Body of pancreas (tissue), 4 donors: ENCODE measurements around the gene TST. TPM values are rescaled to one million over a fixed set of nuclear protein-coding genes. Genes with fewer than 3 reads are reported as not detected.

Experiments
- ATAC-seq: fragments of 150-250 bp; one replicate; pipeline ENCODE4 v1.9.1; 2016
- DNase-seq, 4 donors: peaks; one replicate each; pipeline ENCODE4 v3.0.0-alpha.2; 2019
- H3K27ac ChIP-seq, 4 donors: fragments of 200-600 bp; sonication (generic); 1 replicate in 3 of 4; 2 replicates in 1 of 4; pipeline versions ENCODE4 v1.5.1 to v1.6.1; 2016 to 2019; ENCODE audit warnings: mild to moderate bottlenecking in 1 of 4, mixed read lengths in 1 of 4, moderate library complexity in 1 of 4
- H3K27me3 ChIP-seq, 2 donors: fragments of 200-600 bp; sonication (generic); one replicate each; pipeline ENCODE4 v1.6.0; 2016; ENCODE audit warnings: mild to moderate bottlenecking in 1 of 2
- H3K36me3 ChIP-seq, 2 donors: fragments of 200-600 bp; sonication (generic); replicated peaks in 1 of 2; 2 replicates each; pipeline ENCODE4 v1.5.1; 2016; ENCODE audit warnings: low read depth in 2 of 2; ENCODE audit not compliant: insufficient read depth in 1 of 2
- H3K4me1 ChIP-seq: fragments of 200-600 bp; sonication (generic); one replicate; pipeline ENCODE4 v1.6.0; 2016
- H3K4me3 ChIP-seq, 2 donors: fragments of 200-600 bp; sonication (generic); 1 replicate in 1 of 2; 2 replicates in 1 of 2; pipeline ENCODE4 v1.5.1; 2016 to 2019
- H3K9me3 ChIP-seq, 3 donors: fragments of 200-600 bp; sonication (generic); 1 replicate in 2 of 3; 2 replicates in 1 of 3; pipeline ENCODE4 v1.5.1; 2016
- POLR2A ChIP-seq, 3 donors: fragments of 450-650 bp; IDR thresholded peaks; one replicate each; pipeline ENCODE4 v1.6.1; 2016; ENCODE audit warnings: antibody characterized with exemption in 3 of 3, mild to moderate bottlenecking in 2 of 3
- WGBS, 2 donors: methylation state at CpG; one replicate each; pipeline ENCODE4 v1.1.5; 2017; 5-methylcytosine and 5-hydroxymethylcytosine counted together
- intact Hi-C: fragments of 100-400 bp; cut with DNase I; formaldehyde crosslinking; loops from one replicate; pipeline ENCODE4 v1.15.1; 2023
- total RNA-seq, 2 donors: library from RNA; depleted of rRNA; stranded (reverse); fragments of >200 nt; gene quantifications; one replicate each; pipeline ENCODE4 v1.1.0, GENCODE V29; 2016
- TF ChIP-seq, protein P1 (sequence below), 7 experiments: fragments of 450-650 bp in 4 of 7; fragments of 200-600 bp in 3 of 7; sonication (generic) in 3 of 7; IDR thresholded peaks; one replicate each; pipeline ENCODE4 v1.5.1; 2016 to 2019; ENCODE audit warnings: antibody characterized with exemption in 7 of 7

Gene TST
- total RNA-seq, 2 donors from 2014 or later = 73.8 to 91.1 TPM

DNA sequence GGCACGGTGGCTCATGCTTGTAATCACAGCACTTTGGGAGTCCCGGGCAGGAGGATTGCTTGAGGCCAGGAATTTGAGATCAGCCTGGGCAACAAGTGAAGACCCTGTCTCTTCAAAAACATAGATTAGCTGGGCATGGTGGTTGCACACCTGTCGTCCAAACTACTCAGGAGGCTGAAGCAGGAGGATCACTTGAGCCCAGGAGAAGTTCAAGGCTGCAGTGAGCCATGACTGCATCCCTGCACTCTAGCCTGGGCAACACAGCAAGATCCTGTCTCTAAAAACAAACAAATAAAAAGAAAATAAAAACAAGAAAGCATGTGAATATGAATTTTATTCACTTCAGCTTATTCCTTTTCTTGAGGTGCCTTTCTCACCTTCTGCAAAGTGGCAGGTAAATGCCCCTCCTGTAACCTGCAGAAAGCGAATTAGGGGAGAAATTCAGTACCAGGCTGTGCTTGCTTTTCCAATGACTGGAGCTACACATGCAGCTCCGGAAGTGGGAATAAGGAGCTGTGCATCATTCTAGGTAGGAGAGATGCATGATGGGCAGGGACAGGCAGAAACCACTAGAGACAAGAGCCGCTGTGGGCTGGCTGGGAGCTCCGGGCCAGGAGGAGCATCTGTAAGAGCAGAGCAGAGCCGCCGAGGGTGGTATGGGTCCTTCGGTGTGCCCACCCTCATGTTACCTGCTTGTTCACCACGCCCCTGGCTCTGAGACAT, 17.6 kb upstream of the TST start:
- H3K4me1 ChIP-seq = peaks cover 30% of the 10 kb centered on the region

DNA sequence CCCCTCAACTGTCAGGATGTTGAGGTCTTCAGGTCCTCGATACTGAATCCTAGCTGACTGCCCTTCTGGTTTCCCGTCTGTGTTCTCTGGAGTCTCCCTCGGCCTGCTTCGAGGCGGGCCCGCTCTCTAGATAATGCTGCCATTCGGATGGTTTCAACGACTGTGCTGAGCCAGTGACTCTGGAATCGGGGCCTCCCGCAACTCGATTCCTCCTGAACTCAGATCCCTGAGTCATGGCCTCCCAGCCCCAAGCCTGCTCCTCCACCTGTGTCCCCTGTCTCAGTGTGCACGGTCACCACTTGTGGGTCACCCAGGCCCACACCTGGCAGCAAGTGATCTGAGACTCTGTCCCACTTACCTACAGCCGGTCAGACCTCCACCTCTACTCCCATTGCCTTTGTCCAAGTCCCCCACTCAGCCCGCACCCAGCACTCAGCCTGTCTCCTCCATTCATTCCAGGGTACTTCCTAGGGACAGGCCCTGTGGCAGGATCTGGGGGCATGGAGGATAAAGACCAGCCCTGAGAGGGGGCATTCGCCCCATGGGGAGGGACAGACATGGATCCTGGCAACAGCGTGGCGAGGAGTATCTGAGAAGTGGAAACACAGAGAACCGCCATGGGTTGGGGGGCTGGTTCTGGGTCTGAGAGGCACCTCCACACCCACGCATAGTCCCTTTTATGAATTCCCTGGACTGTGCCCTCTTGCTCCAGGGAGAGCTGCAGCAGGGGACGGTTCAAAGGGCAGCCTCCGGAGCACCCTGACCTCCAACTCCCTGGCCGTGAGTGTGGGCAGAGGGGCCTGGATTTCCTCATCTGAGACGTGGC, 14.6 kb upstream of the TST start:
- Histone ChIP-seq H3K9me3 (no peaks in the 10 kb centered on the region), H3K36me3 (peaks cover 0 to 6% of the 10 kb centered on the region in 2 donors), H3K4me3 (no peak overlapping the region), H3K27me3 (no peaks in the 10 kb centered on the region), H3K4me1 (peaks cover 41% of the 10 kb centered on the region), H3K27ac (peak overlapping the region in 3 of 4 donors; percentile 82 to 94 (median 94))
- TF ChIP-seq, protein P1, sequence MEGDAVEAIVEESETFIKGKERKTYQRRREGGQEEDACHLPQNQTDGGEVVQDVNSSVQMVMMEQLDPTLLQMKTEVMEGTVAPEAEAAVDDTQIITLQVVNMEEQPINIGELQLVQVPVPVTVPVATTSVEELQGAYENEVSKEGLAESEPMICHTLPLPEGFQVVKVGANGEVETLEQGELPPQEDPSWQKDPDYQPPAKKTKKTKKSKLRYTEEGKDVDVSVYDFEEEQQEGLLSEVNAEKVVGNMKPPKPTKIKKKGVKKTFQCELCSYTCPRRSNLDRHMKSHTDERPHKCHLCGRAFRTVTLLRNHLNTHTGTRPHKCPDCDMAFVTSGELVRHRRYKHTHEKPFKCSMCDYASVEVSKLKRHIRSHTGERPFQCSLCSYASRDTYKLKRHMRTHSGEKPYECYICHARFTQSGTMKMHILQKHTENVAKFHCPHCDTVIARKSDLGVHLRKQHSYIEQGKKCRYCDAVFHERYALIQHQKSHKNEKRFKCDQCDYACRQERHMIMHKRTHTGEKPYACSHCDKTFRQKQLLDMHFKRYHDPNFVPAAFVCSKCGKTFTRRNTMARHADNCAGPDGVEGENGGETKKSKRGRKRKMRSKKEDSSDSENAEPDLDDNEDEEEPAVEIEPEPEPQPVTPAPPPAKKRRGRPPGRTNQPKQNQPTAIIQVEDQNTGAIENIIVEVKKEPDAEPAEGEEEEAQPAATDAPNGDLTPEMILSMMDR (IDR thresholded peaks at IDR 0.05) = no peak
- TF ChIP-seq POLR2A (IDR thresholded peaks at IDR 0.05) = no peak
- WGBS, 2 donors = 73 to 79% methylated on average over 23 of the region's 23 CpGs
- intact Hi-C loops = no loop called here
- no peak for ATAC-seq
- DNase-seq = no peak

More for the DNA sequence above, 17.6 kb upstream of the TST start:
- Histone ChIP-seq H3K27me3 (no peaks in the 10 kb centered on the region), H3K4me3 (no peak overlapping the region), H3K36me3 (no peaks in the 10 kb centered on the region), H3K27ac (no peak overlapping the region), H3K9me3 (no peaks in the 10 kb centered on the region)
- 81 to 86% methylated on average over 11 of the region's 11 CpGs for WGBS, 2 donors
- DNase-seq (no peak), ATAC-seq (no peak)
- no peak for TF ChIP-seq POLR2A (IDR thresholded peaks at IDR 0.05)
- TF ChIP-seq, protein P1 (IDR thresholded peaks at IDR 0.05) = no peak
- intact Hi-C loops = no loop called here

DNA sequence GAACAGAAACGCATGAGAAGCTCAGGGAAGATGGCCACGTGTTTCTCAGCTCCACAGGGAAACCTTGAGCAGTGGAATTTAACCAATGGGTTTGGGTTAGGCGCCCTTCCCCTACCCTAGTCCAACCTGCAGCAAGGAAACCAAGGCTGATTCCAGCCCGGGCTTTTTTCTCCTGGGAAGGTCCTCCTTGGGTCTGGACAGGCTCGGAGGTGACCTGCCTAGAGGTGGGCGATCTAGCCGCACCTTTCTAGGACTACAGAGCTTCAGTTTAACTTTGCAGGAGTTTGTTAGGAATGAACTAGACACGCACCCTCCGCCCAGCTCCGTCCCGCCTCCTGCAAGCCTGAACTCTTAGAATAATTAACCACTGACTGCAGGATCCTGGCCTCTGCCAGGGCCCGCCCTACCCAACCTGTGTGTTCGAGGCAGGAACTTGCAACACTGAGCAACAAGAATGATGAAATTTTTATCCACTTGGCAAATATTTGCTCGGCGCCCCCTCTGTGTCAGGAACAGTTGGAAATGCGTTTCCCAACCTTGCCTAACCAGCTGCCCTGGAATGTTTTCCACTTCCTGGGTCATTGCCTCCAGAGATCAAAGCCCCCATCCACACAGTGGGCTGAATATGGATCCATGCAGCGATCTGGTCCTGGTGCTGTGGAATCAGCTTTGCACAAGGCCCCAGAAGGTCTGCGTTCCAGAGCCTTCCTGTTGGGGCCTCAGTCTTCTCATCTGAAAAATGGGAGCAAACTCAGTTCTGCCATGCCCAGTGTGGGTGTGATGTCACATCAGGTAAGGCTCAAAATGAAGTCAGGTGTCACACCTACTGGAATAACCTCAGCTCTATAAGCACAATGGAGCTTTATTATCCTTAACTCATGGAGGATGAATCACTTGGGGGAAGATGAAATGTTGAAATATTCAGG, 13.6 kb upstream of the TST start:
- Histone ChIP-seq H3K4me3 (no peak overlapping the region), H3K27me3 (no peaks in the 10 kb centered on the region), H3K27ac (peak overlapping the region; percentile 82 to 94 (median 90)), H3K4me1 (peaks cover 41% of the 10 kb centered on the region), H3K9me3 (no peaks in the 10 kb centered on the region), H3K36me3 (peaks cover 0 to 9% of the 10 kb centered on the region in 2 donors)
- 9 to 16% methylated on average over 4 to 18 of the region's 18 CpGs for whole genome bisulfite sequencing, 2 donors
- peak; percentile 87 to 96 (median 94) for DNase-seq
- ATAC-seq = peak; percentile 96
- peak in 2 of 3 donors; percentile 54 to 55 for TF ChIP-seq POLR2A (IDR thresholded peaks at IDR 0.05)
- TF ChIP-seq, protein P1 (IDR thresholded peaks at IDR 0.05) = peak in 1 of 7 experiments; percentile 8
- intact Hi-C loops = no loop called here

DNA sequence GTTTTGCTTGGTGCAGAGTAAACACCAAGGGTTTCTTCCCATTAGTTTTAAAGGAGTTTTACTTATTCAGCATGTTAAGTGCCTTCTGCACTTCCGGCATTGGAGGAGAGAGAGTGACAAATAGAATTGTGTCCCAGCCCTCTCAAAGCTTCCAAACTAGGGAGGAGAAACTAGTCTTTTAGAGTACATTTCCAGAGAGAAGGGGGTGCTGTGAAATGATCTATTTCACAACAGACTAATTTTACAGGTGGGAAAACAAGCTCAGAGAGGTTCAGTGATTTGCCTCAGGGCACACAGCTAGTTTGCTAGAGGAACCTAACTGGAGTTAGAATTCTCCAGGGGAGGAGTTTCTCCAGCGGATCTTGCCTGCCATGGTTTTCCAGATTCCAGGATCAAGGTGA, 12.9 kb upstream of the TST start:
- no peak for DNase-seq
- H3K4me3 ChIP-seq = no peak overlapping the region
- H3K27me3 ChIP-seq = no peaks in the 10 kb centered on the region
- intact Hi-C loops = no loop called here
- no peaks in the 10 kb centered on the region for H3K9me3 ChIP-seq
- peaks cover 0 to 11% of the 10 kb centered on the region in 2 donors for H3K36me3 ChIP-seq
- TF ChIP-seq, protein P1 (IDR thresholded peaks at IDR 0.05) = no peak
- no peak for TF ChIP-seq POLR2A (IDR thresholded peaks at IDR 0.05)
- 7 to 13% methylated on average over 2 of the region's 2 CpGs for WGBS, 2 donors
- ATAC-seq = peak; percentile 7
- H3K27ac ChIP-seq = peak overlapping the region; percentile 82 to 94 (median 90)
- peaks cover 41% of the 10 kb centered on the region for H3K4me1 ChIP-seq
